Lower leg skin (tissue), 4 donors: ENCODE data around the gene MAST4. TPM values are rescaled to one million over a fixed set of nuclear protein-coding genes. Genes with fewer than 3 reads are reported as not detected.

Experiments
- DNase-seq, 2 donors: peaks; one replicate each; pipeline ENCODE4 v3.0.0-alpha.2; 2019; ENCODE audit warnings: low spot score in 2 of 2
- H3K4me3 ChIP-seq: fragments of 200-600 bp; sonication (generic); 2 replicates; pipeline ENCODE4 v1.5.1; 2017; ENCODE audit warnings: mild to moderate bottlenecking, low read depth; ENCODE audit not compliant: poor library complexity, severe bottlenecking
- POLR2A ChIP-seq, 2 donors: fragments of 450-650 bp; IDR thresholded peaks; one replicate each; pipeline ENCODE4 v1.6.1; 2016 to 2017; ENCODE audit warnings: antibody characterized with exemption in 2 of 2, mild to moderate bottlenecking in 1 of 2, moderate library complexity in 1 of 2
- WGBS, 2 donors: methylation state at CpG; one replicate each; pipeline ENCODE4 v1.1.5; 2018; 5-methylcytosine and 5-hydroxymethylcytosine counted together
- intact Hi-C: fragments of 100-400 bp; cut with DNase I; formaldehyde crosslinking; loops from one replicate; pipeline ENCODE4 v1.15.0; 2023; ENCODE audit warnings: low total_unique reads
- total RNA-seq, 4 donors: library from RNA; depleted of rRNA; stranded (reverse); fragments of >200 nt; gene quantifications; one replicate each; pipeline ENCODE4 v1.1.0, GENCODE V29; 2016
- TF ChIP-seq, protein P1 (sequence below), 3 donors: fragments of 450-650 bp; IDR thresholded peaks; one replicate each; pipeline ENCODE4 v1.5.1; 2016; ENCODE audit warnings: antibody characterized with exemption in 3 of 3, mild to moderate bottlenecking in 3 of 3, moderate library complexity in 2 of 3

Gene MAST4
- total RNA-seq, 4 donors from 2014 or later: 49.0 to 109 (median 55.5) TPM

DNA sequence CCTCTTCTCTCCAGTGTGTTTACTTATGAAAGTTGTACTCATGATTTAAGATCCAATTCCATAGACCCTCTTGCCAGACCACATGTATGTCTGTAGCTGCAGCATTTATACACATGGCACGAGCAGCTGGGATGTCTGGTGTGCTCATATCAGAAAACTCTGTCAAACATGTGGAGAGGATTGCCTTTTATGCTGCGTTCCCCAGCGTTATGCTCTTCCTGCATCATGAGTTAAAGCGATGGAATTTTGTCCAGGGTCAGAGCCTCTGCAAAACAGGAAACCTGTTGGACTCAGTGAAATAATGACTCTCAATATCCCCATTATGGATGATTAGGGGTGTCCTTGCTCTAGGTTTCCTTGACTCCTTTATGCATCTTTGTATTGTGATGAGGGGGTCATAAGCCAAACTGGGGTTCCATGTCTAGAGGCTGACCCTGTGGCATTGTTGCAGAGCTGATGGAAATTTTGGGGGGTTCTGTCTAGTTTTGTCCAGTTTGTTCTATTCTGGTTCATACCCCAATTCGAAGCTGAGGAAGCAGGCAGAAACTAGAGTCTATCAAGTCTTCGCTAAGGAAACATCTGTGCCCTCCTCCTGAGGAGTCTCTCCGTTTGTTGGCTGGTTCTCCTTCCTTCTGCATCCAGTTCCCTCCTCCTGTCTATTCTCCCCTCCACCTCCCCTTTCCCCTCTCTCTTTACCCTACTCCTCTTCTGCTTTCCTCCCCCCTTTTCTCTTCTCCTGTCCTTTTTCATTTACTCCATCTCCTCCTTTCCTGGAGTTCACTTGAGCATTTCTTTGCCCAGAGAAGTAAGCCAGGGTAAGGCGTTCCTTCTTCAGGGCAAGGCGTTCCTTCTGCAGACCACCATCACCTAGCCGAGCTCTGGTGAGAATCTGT, 252.8 kb downstream of the MAST4 start:
- no peak overlapping the region for H3K4me3 ChIP-seq
- WGBS, 2 donors: 45 to 58% methylated on average over 10 of the region's 10 CpGs
- DNase-seq: no peak
- TF ChIP-seq POLR2A (IDR thresholded peaks at IDR 0.05): no peak
- TF ChIP-seq, protein P1, sequence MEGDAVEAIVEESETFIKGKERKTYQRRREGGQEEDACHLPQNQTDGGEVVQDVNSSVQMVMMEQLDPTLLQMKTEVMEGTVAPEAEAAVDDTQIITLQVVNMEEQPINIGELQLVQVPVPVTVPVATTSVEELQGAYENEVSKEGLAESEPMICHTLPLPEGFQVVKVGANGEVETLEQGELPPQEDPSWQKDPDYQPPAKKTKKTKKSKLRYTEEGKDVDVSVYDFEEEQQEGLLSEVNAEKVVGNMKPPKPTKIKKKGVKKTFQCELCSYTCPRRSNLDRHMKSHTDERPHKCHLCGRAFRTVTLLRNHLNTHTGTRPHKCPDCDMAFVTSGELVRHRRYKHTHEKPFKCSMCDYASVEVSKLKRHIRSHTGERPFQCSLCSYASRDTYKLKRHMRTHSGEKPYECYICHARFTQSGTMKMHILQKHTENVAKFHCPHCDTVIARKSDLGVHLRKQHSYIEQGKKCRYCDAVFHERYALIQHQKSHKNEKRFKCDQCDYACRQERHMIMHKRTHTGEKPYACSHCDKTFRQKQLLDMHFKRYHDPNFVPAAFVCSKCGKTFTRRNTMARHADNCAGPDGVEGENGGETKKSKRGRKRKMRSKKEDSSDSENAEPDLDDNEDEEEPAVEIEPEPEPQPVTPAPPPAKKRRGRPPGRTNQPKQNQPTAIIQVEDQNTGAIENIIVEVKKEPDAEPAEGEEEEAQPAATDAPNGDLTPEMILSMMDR (IDR thresholded peaks at IDR 0.05): no peak
- intact Hi-C loops: no loop called here

DNA sequence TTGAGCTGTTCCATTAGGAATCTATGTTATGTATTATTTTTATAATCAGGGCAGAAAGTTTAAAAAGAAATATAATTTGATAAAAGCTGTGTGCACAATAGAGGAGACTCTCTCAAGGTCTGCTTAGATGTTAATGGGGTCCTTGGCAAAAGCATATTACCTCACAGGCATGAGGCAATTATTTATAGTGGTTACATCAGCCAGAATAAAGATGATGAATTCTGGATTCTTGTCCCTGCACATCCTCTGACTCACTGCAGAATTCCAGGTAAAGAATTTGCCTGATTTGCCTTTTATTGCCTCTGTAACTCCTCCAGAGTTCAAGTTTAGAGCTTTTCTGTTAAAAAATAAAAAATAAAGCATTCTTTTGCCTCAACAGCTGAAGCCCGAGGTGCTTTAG, 253.6 kb downstream of the MAST4 start:
- TF ChIP-seq POLR2A (IDR thresholded peaks at IDR 0.05): no peak
- TF ChIP-seq, protein P1 (IDR thresholded peaks at IDR 0.05): no peak
- DNase-seq: no peak
- 46 to 50% methylated on average over 1 of the region's 1 CpG for WGBS, 2 donors
- intact Hi-C loops: no loop called here
- no peak overlapping the region for H3K4me3 ChIP-seq

DNA sequence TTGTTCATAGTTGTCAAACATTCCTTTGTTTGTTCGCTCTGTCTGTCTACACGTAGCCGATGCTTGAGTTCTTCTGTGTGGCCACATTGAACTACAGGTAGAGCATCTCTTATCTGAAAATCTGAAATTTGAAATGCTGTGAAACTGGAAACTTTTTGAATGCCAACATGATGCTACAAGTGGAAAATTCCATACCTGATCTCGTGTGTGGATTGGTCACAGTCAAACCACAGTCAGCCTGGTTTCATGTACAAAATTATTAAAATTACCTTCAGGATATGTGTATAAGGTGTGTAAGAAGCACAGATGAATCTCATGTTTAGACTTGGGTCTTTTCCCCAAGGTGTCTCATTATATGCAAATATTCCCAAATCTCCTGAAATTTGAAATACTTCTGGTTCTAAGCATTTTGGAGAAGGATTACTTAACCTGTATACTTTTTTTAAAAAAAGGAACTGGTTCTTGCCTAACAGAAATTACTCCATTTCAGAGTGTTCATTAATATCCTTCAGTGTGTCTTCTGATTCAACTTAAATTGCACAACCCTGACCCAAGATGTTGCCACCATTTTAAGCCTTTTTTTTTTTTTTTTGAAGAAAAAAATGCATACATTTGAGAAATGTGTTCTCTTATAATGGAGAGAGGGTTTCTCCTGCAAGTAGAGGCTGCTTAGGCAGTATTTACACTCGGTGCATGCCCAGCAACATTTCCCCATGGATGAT, 254.3 kb downstream of the MAST4 start:
- H3K4me3 ChIP-seq: no peak overlapping the region
- intact Hi-C loops: no loop called here
- WGBS, 2 donors: 62 to 66% methylated on average over 5 of the region's 5 CpGs
- TF ChIP-seq POLR2A (IDR thresholded peaks at IDR 0.05): no peak
- TF ChIP-seq, protein P1 (IDR thresholded peaks at IDR 0.05): no peak
- no peak for DNase-seq

DNA sequence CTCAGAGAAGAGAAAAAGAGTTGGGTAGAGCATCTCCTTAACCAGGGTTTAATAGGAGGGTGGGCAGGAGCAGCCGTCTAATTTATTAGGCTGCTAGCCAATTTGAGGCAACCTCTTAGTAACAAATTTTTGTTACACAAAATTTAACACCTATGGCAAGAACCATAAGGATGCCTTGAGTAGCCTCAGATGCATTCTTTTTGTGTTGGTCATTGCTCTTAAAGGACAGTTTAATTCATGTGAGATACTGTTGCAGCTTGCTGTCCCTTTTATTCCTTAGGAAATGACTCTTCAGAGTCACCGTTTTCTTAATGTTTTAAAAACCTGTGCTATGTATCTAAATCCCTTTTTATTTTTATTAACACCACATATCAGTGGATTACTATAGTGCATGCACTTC, 255.1 kb downstream of the MAST4 start:
- no peak for TF ChIP-seq POLR2A (IDR thresholded peaks at IDR 0.05)
- TF ChIP-seq, protein P1 (IDR thresholded peaks at IDR 0.05): no peak
- intact Hi-C loops: no loop called here
- WGBS, 2 donors: 38 to 49% methylated on average over 2 of the region's 2 CpGs
- no peak for DNase-seq
- H3K4me3 ChIP-seq: no peak overlapping the region

DNA sequence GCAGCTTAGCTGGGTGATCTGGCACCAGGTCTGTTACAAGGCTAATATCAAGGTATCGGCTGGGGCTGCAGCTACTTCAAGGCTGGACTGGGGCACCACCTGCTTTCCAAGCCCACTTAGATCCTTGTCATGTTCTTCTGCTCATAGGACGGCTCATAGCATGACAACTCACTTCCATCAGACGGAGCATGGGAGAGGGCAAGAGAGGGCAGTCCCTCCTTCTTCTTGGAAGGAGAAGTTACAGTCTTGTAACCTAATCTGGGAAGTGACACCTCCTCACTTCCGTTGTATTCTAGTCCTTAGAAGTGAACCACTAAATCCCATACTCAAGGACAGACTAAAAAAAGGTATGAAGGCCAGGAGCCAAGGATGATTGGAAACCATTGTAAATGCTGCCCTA, 258.2 kb downstream of the MAST4 start:
- 76 to 82% methylated on average over 4 of the region's 4 CpGs for whole genome bisulfite sequencing, 2 donors
- intact Hi-C loops: no loop called here
- TF ChIP-seq, protein P1 (IDR thresholded peaks at IDR 0.05): no peak
- no peak for TF ChIP-seq POLR2A (IDR thresholded peaks at IDR 0.05)

More for the DNA sequence above, 258.2 kb downstream of the MAST4 start:
- no peak for DNase-seq
- H3K4me3 ChIP-seq: no peak overlapping the region
